K562 (cell line): ENCODE results near the gene ZNF276. TPM values are rescaled to one million over a fixed set of nuclear protein-coding genes. Genes with fewer than 3 reads are reported as not detected.

Source experiments
- CBX1 ChIP-seq: sonication (generic); IDR thresholded peaks from 2 replicates; pipeline ENCODE4 v1.6.1; 2016; ENCODE audit warnings: antibody characterized with exemption, low read depth, mild to moderate bottlenecking
- CBX3 ChIP-seq, 2 experiments: IDR thresholded peaks; 1 replicate in 1 of 2; 2 replicates in 1 of 2; pipeline ENCODE4 v1.6.1; 2012; ENCODE audit warnings: inconsistent platforms in 2 of 2, low read length in 2 of 2, borderline replicate concordance in 1 of 2, control low read depth in 1 of 2
- DPF2 ChIP-seq: fragments of 450-650 bp; IDR thresholded peaks from 2 replicates; pipeline ENCODE4 v1.6.1; 2016
- FOXA3 ChIP-seq, 2 experiments: fragments of 450-650 bp in 1 of 2; sonication (generic) in 1 of 2; formaldehyde crosslinking; IDR thresholded peaks in 1 of 2; conservative IDR thresholded peaks in 1 of 2; 2 replicates each; pipeline versions ENCODE4 v1.4.0 to v1.8.0; 2020 to 2022; ENCODE audit warnings: mild to moderate bottlenecking in 2 of 2, missing genetic modification reagents in 1 of 2
- FOXM1 ChIP-seq, 2 experiments: fragments of 450-650 bp in 1 of 2; sonication (generic) in 1 of 2; formaldehyde crosslinking in 1 of 2; IDR thresholded peaks; 2 replicates each; pipeline versions ENCODE4 v1.6.1 to v1.9.0; 2017 to 2022; ENCODE audit warnings: low read depth in 2 of 2, mild to moderate bottlenecking in 2 of 2, missing genetic modification reagents in 1 of 2, moderate library complexity in 1 of 2
- HDAC8 ChIP-seq: fragments of 450-650 bp; IDR thresholded peaks from 2 replicates; pipeline ENCODE4 v1.6.1; 2016; ENCODE audit warnings: mild to moderate bottlenecking, missing genetic modification characterization, moderate library complexity, missing compliant biosample characterization
- JUN ChIP-seq, 2 experiments: sonication (generic) in 1 of 2; formaldehyde crosslinking in 1 of 2; IDR thresholded peaks; 2 replicates each; pipeline versions ENCODE4 v1.6.1 to v1.8.0; 2012 to 2022; ENCODE audit warnings: borderline replicate concordance in 2 of 2, mild to moderate bottlenecking in 2 of 2, improper control_type of control experiment in 1 of 2, low read depth in 1 of 2, low read length in 1 of 2, missing genetic modification reagents in 1 of 2
- NONO ChIP-seq, 2 experiments: fragments of 200-400 bp in 1 of 2; fragments of 450-650 bp in 1 of 2; formaldehyde crosslinking in 1 of 2; IDR thresholded peaks; 2 replicates each; pipeline ENCODE4 v1.6.1; 2017; ENCODE audit warnings: low read depth in 2 of 2, mild to moderate bottlenecking in 2 of 2, moderate library complexity in 2 of 2, low read length in 1 of 2
- SMAD4 ChIP-seq: fragments of 250-450 bp; sonication (Bioruptor Pico); conservative IDR thresholded peaks from 2 replicates; pipeline ENCODE4 v1.8.0; 2021; ENCODE audit warnings: inconsistent platforms, mild to moderate bottlenecking, moderate library complexity
- SPI1 ChIP-seq: IDR thresholded peaks from 2 replicates; pipeline ENCODE4 v1.6.1; 2011; ENCODE audit warnings: low read depth, low read length, control low read depth, borderline replicate concordance
- STAT5B ChIP-seq: fragments of 250-450 bp; sonication (Bioruptor Pico); IDR thresholded peaks from 2 replicates; pipeline ENCODE4 v1.8.0; 2021; ENCODE audit warnings: mild to moderate bottlenecking, inconsistent platforms
- polyA plus RNA-seq, 8 experiments: library from polyadenylated mRNA; depleted of rRNA in 4 of 8; stranded (reverse) in 5 of 8; unstranded in 3 of 8; fragments of >200 nt; fragmentation: Nextera tagmentation in 2 of 8; fragmentation: Illumina TruSeq in 1 of 8; extraction: Ambion mirVana in 2 of 8; extraction: Trizol in 1 of 8; gene quantifications; 2 replicates each; pipeline versions ENCODE4 v1.2.1 to v1.2.3, GENCODE V29; 2011 to 2014; ENCODE audit warnings: inconsistent platforms in 1 of 8, missing spikeins in 1 of 8
- total RNA-seq, 7 experiments: library from RNA; depleted of rRNA in 6 of 7; stranded (reverse); fragments of >200 nt in 6 of 7; fragmentation: Illumina TruSeq in 2 of 7; extraction: Trizol in 2 of 7; gene quantifications; 2 replicates each; pipeline versions ENCODE4 v1.2.1 to v1.2.3, GENCODE V29; 2011 to 2021; ENCODE audit warnings: low replicate concordance in 1 of 7
- TF ChIP-seq, protein P1 (sequence below): IDR thresholded peaks from 2 replicates; pipeline ENCODE4 v1.6.1; 2011; ENCODE audit warnings: borderline replicate concordance, low read depth, mild to moderate bottlenecking, moderate library complexity, low read length; ENCODE audit not compliant: insufficient read depth, poor library complexity, severe bottlenecking
- TF ChIP-seq, protein P2 (sequence below): sonication (generic); formaldehyde crosslinking; IDR thresholded peaks from 2 replicates; pipeline ENCODE4 v1.8.1; 2022; ENCODE audit warnings: missing genetic modification reagents
- TF ChIP-seq, protein P3 (sequence below), 2 experiments: fragments of 450-650 bp; IDR thresholded peaks; 2 replicates each; pipeline ENCODE4 v1.6.1; 2016; ENCODE audit warnings: mild to moderate bottlenecking in 2 of 2, borderline replicate concordance in 1 of 2, low read depth in 1 of 2, moderate library complexity in 1 of 2

Gene ZNF276
- total and polyA plus RNA-seq, 9 of the 15 experiments (the other 6 are each of a cell fraction or from before 2014, with no cell fraction given) = 0.49 to 43.9 (median 15.8) TPM

DNA sequence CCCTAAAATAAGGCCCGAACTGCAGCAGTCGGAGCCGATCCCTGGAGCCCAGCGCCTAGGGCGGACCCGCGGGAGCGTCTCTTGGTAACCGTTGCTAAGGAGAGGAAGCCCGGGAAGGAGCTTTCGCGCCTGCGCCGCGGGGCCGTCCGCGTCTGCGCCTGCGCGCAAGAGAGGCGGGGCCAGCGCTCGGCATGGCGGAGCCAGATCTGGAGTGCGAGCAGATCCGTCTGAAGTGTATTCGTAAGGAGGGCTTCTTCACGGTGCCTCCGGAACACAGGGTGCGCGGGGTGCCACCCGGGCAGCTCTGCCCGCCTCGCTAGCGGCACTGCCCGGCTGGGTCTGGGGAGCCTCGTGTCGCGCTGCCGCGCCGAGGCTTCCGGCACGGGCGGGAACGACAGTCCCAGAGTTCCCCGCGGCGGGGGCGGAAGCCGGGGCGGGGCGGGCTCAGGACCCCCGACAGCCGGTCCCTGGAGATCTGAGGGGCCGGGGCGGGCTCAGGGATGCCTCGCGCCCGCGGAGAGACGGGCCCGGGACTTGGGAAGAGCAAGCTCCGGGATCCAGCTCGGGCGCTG, 34.7 kb upstream of the ZNF276 start, which contains the start of gene CDK10 (continued):
- TF ChIP-seq SPI1 (peak; percentile 1; the same call in 1 of the 2 replicates), HDAC8 (0 out of 2 replicates have a peak, but pooled peaks have one; percentile 65), FOXA3 (CRISPR knock-in tag; conservative IDR thresholded peaks at IDR 0.05 in 1 of 2, IDR thresholded peaks at IDR 0.05 in 1 of 2) (peak in 1 of 2 experiments; percentile 38; a peak in 1 of 4 replicates), DPF2 (no peak), CBX3 (IDR thresholded peaks at IDR 0.05; ENCODE audit: borderline replicate concordance in 1 of 2, low read length in 2 of 2) (no peak; a peak in 1 of 3 replicates), CBX1 (peak; percentile 26; the same call in 1 of the 2 replicates), FOXM1 (IDR thresholded peaks at IDR 0.05; ENCODE audit: low read depth) (no peak), FOXM1 (CRISPR knock-in tag; IDR thresholded peaks at IDR 0.05; ENCODE audit: low read depth) (peak; percentile 37), NONO (IDR thresholded peaks at IDR 0.05; ENCODE audit: low read depth in 2 of 2, low read length in 1 of 2) (no peak), STAT5B (CRISPR knock-in tag) (no peak), SMAD4 (peak; percentile 47; the same call in 1 of the 2 replicates), JUN (IDR thresholded peaks at IDR 0.05; ENCODE audit: borderline replicate concordance, low read depth, low read length) (no peak), JUN (CRISPR knock-in tag; IDR thresholded peaks at IDR 0.05; ENCODE audit: borderline replicate concordance) (0 out of 2 replicates have a peak, but pooled peaks have one; percentile 49)
- TF ChIP-seq, protein P1, sequence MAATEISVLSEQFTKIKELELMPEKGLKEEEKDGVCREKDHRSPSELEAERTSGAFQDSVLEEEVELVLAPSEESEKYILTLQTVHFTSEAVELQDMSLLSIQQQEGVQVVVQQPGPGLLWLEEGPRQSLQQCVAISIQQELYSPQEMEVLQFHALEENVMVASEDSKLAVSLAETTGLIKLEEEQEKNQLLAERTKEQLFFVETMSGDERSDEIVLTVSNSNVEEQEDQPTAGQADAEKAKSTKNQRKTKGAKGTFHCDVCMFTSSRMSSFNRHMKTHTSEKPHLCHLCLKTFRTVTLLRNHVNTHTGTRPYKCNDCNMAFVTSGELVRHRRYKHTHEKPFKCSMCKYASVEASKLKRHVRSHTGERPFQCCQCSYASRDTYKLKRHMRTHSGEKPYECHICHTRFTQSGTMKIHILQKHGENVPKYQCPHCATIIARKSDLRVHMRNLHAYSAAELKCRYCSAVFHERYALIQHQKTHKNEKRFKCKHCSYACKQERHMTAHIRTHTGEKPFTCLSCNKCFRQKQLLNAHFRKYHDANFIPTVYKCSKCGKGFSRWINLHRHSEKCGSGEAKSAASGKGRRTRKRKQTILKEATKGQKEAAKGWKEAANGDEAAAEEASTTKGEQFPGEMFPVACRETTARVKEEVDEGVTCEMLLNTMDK = no peak
- TF ChIP-seq, protein P2, sequence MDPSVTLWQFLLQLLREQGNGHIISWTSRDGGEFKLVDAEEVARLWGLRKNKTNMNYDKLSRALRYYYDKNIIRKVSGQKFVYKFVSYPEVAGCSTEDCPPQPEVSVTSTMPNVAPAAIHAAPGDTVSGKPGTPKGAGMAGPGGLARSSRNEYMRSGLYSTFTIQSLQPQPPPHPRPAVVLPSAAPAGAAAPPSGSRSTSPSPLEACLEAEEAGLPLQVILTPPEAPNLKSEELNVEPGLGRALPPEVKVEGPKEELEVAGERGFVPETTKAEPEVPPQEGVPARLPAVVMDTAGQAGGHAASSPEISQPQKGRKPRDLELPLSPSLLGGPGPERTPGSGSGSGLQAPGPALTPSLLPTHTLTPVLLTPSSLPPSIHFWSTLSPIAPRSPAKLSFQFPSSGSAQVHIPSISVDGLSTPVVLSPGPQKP = no peak
- TF ChIP-seq, protein P3, sequence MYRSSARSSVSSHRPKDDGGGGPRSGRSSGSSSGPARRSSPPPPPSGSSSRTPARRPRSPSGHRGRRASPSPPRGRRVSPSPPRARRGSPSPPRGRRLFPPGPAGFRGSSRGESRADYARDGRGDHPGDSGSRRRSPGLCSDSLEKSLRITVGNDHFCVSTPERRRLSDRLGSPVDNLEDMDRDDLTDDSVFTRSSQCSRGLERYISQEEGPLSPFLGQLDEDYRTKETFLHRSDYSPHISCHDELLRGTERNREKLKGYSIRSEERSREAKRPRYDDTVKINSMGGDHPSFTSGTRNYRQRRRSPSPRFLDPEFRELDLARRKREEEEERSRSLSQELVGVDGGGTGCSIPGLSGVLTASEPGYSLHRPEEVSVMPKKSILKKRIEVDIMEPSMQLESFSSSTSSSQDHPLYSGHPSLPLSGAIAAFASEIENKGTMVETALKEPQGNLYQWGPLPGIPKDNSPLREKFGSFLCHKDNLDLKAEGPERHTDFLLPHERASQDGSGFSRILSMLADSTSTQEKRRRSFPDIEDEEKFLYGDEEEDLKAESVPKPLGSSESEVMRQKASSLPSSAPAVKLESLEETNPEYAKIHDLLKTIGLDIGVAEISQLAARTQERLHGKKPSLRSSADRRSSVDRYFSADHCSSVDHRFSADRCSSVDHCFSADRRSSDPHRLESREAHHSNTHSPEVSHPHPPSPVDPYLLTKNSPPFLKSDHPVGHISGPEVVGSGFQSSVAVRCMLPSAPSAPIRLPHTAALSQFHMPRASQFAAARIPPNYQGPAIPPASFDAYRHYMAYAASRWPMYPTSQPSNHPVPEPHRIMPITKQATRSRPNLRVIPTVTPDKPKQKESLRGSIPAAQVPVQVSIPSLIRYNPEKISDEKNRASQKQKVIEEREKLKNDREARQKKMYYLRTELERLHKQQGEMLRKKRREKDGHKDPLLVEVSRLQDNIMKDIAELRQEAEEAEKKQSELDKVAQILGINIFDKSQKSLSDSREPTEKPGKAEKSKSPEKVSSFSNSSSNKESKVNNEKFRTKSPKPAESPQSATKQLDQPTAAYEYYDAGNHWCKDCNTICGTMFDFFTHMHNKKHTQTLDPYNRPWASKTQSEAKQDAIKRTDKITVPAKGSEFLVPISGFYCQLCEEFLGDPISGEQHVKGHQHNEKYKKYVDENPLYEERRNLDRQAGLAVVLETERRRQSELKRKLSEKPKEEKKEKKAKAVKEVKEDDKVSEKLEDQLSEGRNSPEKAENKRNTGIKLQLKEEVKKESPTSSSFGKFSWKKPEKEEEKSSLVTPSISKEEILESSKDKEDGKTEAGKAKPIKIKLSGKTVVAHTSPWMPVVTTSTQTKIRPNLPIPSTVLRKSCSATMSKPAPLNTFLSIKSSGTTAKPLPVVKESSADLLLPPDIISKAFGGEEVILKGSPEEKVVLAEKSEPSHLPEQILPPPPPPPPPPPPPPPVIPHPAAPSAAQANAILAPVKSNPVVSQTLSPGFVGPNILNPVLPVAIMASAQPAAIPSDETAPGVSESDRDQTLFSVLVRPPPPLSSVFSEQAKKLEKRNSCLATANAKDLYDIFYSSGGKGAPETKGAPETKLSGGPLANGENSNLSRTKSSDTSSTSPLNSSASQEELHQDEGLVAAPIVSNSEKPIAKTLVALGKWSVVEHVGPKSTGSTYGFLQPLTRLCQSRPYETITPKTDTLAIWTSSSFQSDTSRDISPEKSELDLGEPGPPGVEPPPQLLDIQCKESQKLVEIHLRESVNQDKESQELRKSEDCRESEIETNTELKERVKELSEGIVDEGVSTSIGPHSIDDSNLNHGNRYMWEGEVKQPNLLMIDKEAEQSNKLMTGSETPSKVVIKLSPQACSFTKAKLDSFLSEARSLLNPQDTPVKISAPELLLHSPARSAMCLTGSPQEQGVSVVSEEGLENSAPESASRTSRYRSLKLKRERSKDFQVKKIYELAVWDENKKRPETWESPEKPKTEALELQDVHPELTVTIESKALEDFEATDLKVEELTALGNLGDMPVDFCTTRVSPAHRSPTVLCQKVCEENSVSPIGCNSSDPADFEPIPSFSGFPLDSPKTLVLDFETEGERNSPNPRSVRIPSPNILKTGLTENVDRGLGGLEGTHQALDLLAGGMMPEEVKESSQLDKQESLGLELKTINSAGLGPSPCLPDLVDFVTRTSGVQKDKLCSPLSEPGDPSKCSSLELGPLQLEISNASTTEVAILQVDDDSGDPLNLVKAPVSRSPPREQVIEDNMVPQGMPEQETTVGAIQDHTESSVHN (IDR thresholded peaks at IDR 0.05; ENCODE audit: borderline replicate concordance in 1 of 2, low read depth in 1 of 2) = no peak
